HCT116 (cell line): ENCODE results near the gene TBX4. TPM values are rescaled to one million over a fixed set of nuclear protein-coding genes. Genes with fewer than 3 reads are reported as not detected.

Experiments
- CBX3 ChIP-seq: IDR thresholded peaks from 2 replicates; pipeline ENCODE4 v1.6.1; 2012; ENCODE audit warnings: low read depth
- CEBPB ChIP-seq: IDR thresholded peaks from 2 replicates; pipeline ENCODE4 v1.6.1; 2012; ENCODE audit warnings: low read depth
- JUND ChIP-seq: IDR thresholded peaks from 2 replicates; pipeline ENCODE4 v1.6.1; 2012
- POLR2AphosphoS5 ChIP-seq: IDR thresholded peaks from 2 replicates; pipeline ENCODE4 v1.6.1; 2011; ENCODE audit warnings: mild to moderate bottlenecking, low read depth, low read length, moderate library complexity
- SP1 ChIP-seq: IDR thresholded peaks from 2 replicates; pipeline ENCODE4 v1.6.1; 2012; ENCODE audit warnings: low read depth
- SRF ChIP-seq: IDR thresholded peaks from 2 replicates; pipeline ENCODE4 v1.6.1; 2012; ENCODE audit warnings: low read depth
- TCF7L2 ChIP-seq: IDR thresholded peaks from 2 replicates; pipeline ENCODE4 v1.7.0; 2011; ENCODE audit warnings: borderline replicate concordance, inconsistent platforms; ENCODE audit not compliant: insufficient read depth, insufficient read length; ENCODE audit errors: extremely low read depth
- ZFX ChIP-seq: fragments of 450-650 bp; IDR thresholded peaks from 2 replicates; pipeline ENCODE4 v1.6.1; 2017
- ZNF274 ChIP-seq: fragments of 200-500 bp; sonication (Bioruptor generic); IDR thresholded peaks from 2 replicates; pipeline ENCODE4 v1.6.1; 2014; ENCODE audit warnings: mild to moderate bottlenecking, low read depth, low read length, inconsistent platforms
- total RNA-seq: library from RNA; stranded (reverse); gene quantifications from one replicate; pipeline ENCODE4 v1.2.1, GENCODE V29; 2021; ENCODE audit not compliant: unreplicated experiment
- TF ChIP-seq, protein P1 (sequence below): IDR thresholded peaks from 2 replicates; pipeline ENCODE4 v1.6.1; 2012; ENCODE audit warnings: low read depth
- TF ChIP-seq, protein P2 (sequence below), 3 experiments: fragments of 200-600 bp in 1 of 3; sonication (generic) in 1 of 3; IDR thresholded peaks in 2 of 3; conservative IDR thresholded peaks in 1 of 3; 2 replicates each; pipeline ENCODE4 v1.5.1; 2012 to 2017; ENCODE audit warnings: low read depth in 2 of 3, low read length in 2 of 3, antibody characterized with exemption in 1 of 3, borderline replicate concordance in 1 of 3, control low read depth in 1 of 3, mild to moderate bottlenecking in 1 of 3, mixed read lengths in 1 of 3, mixed run types in 1 of 3, moderate library complexity in 1 of 3; ENCODE audit not compliant: insufficient read depth in 1 of 3

The TBX4 gene
- total RNA-seq, 1 experiment from 2014 or later = 0.27 TPM

DNA sequence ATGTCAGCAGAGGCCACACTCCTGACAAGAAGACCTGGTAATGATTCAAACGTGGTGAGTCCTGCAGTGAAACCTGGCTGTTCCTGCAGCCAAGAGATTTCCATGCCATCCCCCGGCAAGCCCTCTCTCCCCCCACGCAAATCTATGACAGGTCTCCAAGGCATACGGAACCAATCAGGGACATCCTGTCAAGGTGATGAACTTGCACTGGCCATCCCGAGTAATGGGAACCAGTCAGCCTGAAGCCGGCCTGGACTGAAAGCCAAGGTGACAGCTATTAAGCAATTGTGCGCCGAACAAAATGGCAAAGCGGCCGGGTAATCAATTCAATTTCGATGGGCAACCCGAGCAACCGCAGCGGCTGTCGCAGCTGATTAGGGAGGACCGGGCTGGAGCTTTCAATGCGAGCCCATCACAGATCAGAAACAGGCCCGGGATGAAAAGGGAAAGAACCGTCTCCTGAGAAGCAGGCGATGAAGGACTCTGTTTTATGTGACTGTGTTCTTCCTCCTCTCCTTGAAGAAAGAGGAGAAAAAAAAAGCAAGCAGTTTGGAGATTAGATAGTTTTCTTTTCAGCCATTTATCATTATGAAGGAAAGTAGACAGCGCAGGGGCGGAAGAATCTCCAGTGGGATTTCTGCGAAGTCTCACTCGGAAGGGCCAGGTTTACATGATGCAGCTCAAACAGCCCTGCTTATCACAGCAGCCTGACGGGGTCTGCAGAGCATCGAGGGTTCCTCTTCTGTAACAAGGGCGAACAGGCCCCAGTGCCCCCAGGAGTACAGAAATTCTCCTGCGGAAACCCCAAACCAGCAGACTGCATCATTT is 35.2 kb downstream of the TBX4 start (continued):
- TF ChIP-seq, protein P1, sequence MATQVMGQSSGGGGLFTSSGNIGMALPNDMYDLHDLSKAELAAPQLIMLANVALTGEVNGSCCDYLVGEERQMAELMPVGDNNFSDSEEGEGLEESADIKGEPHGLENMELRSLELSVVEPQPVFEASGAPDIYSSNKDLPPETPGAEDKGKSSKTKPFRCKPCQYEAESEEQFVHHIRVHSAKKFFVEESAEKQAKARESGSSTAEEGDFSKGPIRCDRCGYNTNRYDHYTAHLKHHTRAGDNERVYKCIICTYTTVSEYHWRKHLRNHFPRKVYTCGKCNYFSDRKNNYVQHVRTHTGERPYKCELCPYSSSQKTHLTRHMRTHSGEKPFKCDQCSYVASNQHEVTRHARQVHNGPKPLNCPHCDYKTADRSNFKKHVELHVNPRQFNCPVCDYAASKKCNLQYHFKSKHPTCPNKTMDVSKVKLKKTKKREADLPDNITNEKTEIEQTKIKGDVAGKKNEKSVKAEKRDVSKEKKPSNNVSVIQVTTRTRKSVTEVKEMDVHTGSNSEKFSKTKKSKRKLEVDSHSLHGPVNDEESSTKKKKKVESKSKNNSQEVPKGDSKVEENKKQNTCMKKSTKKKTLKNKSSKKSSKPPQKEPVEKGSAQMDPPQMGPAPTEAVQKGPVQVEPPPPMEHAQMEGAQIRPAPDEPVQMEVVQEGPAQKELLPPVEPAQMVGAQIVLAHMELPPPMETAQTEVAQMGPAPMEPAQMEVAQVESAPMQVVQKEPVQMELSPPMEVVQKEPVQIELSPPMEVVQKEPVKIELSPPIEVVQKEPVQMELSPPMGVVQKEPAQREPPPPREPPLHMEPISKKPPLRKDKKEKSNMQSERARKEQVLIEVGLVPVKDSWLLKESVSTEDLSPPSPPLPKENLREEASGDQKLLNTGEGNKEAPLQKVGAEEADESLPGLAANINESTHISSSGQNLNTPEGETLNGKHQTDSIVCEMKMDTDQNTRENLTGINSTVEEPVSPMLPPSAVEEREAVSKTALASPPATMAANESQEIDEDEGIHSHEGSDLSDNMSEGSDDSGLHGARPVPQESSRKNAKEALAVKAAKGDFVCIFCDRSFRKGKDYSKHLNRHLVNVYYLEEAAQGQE = no peak
- TF ChIP-seq CEBPB = no peak
- TF ChIP-seq TCF7L2 = no peak
- TF ChIP-seq ZFX = no peak
- TF ChIP-seq, protein P2, sequence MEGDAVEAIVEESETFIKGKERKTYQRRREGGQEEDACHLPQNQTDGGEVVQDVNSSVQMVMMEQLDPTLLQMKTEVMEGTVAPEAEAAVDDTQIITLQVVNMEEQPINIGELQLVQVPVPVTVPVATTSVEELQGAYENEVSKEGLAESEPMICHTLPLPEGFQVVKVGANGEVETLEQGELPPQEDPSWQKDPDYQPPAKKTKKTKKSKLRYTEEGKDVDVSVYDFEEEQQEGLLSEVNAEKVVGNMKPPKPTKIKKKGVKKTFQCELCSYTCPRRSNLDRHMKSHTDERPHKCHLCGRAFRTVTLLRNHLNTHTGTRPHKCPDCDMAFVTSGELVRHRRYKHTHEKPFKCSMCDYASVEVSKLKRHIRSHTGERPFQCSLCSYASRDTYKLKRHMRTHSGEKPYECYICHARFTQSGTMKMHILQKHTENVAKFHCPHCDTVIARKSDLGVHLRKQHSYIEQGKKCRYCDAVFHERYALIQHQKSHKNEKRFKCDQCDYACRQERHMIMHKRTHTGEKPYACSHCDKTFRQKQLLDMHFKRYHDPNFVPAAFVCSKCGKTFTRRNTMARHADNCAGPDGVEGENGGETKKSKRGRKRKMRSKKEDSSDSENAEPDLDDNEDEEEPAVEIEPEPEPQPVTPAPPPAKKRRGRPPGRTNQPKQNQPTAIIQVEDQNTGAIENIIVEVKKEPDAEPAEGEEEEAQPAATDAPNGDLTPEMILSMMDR (IDR thresholded peaks at IDR 0.05 in 2 of 3, conservative IDR thresholded peaks at IDR 0.05 in 1 of 3; ENCODE audit: borderline replicate concordance in 1 of 3, insufficient read depth in 1 of 3, low read depth in 2 of 3, low read length in 2 of 3) = no peak
- TF ChIP-seq SRF = no peak
- TF ChIP-seq CBX3 = no peak
- no peak for TF ChIP-seq SP1
- TF ChIP-seq POLR2AphosphoS5 = no peak
- TF ChIP-seq JUND = no peak
- TF ChIP-seq ZNF274 = no peak
